GM12878 (cell line): ENCODE measurements around the gene GNAI2. TPM values are rescaled to one million over a fixed set of nuclear protein-coding genes. Genes with fewer than 3 reads are reported as not detected.

Experiments used
- ATF2 ChIP-seq: IDR thresholded peaks from 2 replicates; pipeline ENCODE4 v1.6.1; 2012; ENCODE audit warnings: low read length, inconsistent platforms
- BACH1 ChIP-seq: fragments of 450-650 bp; IDR thresholded peaks from 2 replicates; pipeline ENCODE4 v1.6.1; 2017; ENCODE audit warnings: mild to moderate bottlenecking, borderline replicate concordance
- DPF2 ChIP-seq: fragments of 450-650 bp; IDR thresholded peaks from 2 replicates; pipeline ENCODE4 v1.6.1; 2017; ENCODE audit warnings: mild to moderate bottlenecking
- E2F4 ChIP-seq: IDR thresholded peaks from 2 replicates; pipeline ENCODE4 v1.6.1; 2012; ENCODE audit warnings: low read depth, low read length, improper control_type of control experiment
- EGR1 ChIP-seq, 2 experiments: IDR thresholded peaks; 1 replicate in 1 of 2; 2 replicates in 1 of 2; pipeline ENCODE4 v1.6.1; 2011 to 2012; ENCODE audit warnings: low read depth in 2 of 2, low read length in 2 of 2, borderline replicate concordance in 1 of 2, mild to moderate bottlenecking in 1 of 2, moderate library complexity in 1 of 2
- EP300 ChIP-seq, 2 experiments: fragments of 150-350 bp in 1 of 2; IDR thresholded peaks; 2 replicates each; pipeline ENCODE4 v1.6.1; 2011 to 2012; ENCODE audit warnings: low read depth in 2 of 2, low read length in 2 of 2, borderline replicate concordance in 1 of 2, improper control_type of control experiment in 1 of 2, inconsistent platforms in 1 of 2; ENCODE audit not compliant: control insufficient read depth in 1 of 2
- ETV6 ChIP-seq, 2 experiments: fragments of 450-650 bp in 1 of 2; IDR thresholded peaks in 1 of 2; conservative IDR thresholded peaks in 1 of 2; 2 replicates each; pipeline ENCODE4 v1.6.1; 2014; ENCODE audit warnings: antibody characterized with exemption in 1 of 2, borderline replicate concordance in 1 of 2, low read depth in 1 of 2, mild to moderate bottlenecking in 1 of 2, moderate library complexity in 1 of 2
- MEF2A ChIP-seq: IDR thresholded peaks from 2 replicates; pipeline ENCODE4 v1.6.1; 2011; ENCODE audit warnings: low read depth, mild to moderate bottlenecking, low read length, moderate library complexity; ENCODE audit not compliant: insufficient read depth
- NBN ChIP-seq: fragments of 450-650 bp; IDR thresholded peaks from 2 replicates; pipeline ENCODE4 v1.6.1; 2016
- PKNOX1 ChIP-seq: fragments of 450-650 bp; IDR thresholded peaks from 2 replicates; pipeline ENCODE4 v1.6.1; 2016; ENCODE audit warnings: mild to moderate bottlenecking
- RAD21 ChIP-seq: IDR thresholded peaks from 2 replicates; pipeline ENCODE4 v1.6.1; 2011; ENCODE audit warnings: mild to moderate bottlenecking, low read depth, low read length, moderate library complexity; ENCODE audit not compliant: insufficient read depth
- REST ChIP-seq: IDR thresholded peaks from 2 replicates; pipeline ENCODE4 v1.6.1; 2012; ENCODE audit warnings: mild to moderate bottlenecking, low read depth, low read length
- SREBF2 ChIP-seq: IDR thresholded peaks from 2 replicates; pipeline ENCODE4 v1.6.1; 2012; ENCODE audit warnings: mild to moderate bottlenecking, low read length
- STAT1 ChIP-seq: fragments of 450-650 bp; conservative IDR thresholded peaks from 2 replicates; pipeline ENCODE4 v1.6.1; 2014; ENCODE audit warnings: antibody characterized with exemption, mild to moderate bottlenecking
- TAF1 ChIP-seq: IDR thresholded peaks from 2 replicates; pipeline ENCODE4 v1.6.1; 2011; ENCODE audit warnings: mild to moderate bottlenecking, low read depth, low read length, borderline replicate concordance
- ZBTB33 ChIP-seq: fragments of 450-650 bp; IDR thresholded peaks from 2 replicates; pipeline ENCODE4 v1.6.1; 2017; ENCODE audit warnings: mild to moderate bottlenecking
- ZNF24 ChIP-seq: fragments of 450-650 bp; IDR thresholded peaks from 2 replicates; pipeline ENCODE4 v1.6.1; 2017; ENCODE audit warnings: antibody characterized with exemption, mild to moderate bottlenecking
- polyA plus RNA-seq, 11 experiments: library from polyadenylated mRNA; depleted of rRNA in 4 of 11; unstranded in 6 of 11; stranded (reverse) in 5 of 11; fragments of >200 nt; fragmentation: Nextera tagmentation in 4 of 11; fragmentation: Illumina TruSeq in 1 of 11; extraction: Ambion mirVana in 4 of 11; extraction: Trizol in 1 of 11; gene quantifications; 1 replicate in 1 of 11; 2 replicates in 10 of 11; pipeline versions ENCODE4 v1.2.1 to v1.2.3, GENCODE V29; 2011 to 2016; ENCODE audit warnings: inconsistent platforms in 2 of 11, missing spikeins in 2 of 11, low read depth in 1 of 11
- total RNA-seq, 4 experiments: library from RNA; depleted of rRNA in 3 of 4; stranded (reverse); fragments of >200 nt in 3 of 4; fragmentation: Illumina TruSeq in 1 of 4; extraction: Trizol in 1 of 4; gene quantifications; 2 replicates each; pipeline versions ENCODE4 v1.2.1 to v1.2.3, GENCODE V29; 2013 to 2021

Gene GNAI2
- total and polyA plus RNA-seq, 10 of the 15 experiments (the other 5 are each of a cell fraction or from before 2014, with no cell fraction given): 5.0 to 346 (median 237) TPM

- TF ChIP-seq SREBF2 (no peak), RAD21 (peak; percentile 56; the same call in 1 of the 2 replicates), EGR1 (IDR thresholded peaks at IDR 0.05; ENCODE audit: borderline replicate concordance in 1 of 2, low read depth in 2 of 2, low read length in 2 of 2) (peak in 1 of 2 experiments; percentile 81; a peak in 1 of 3 replicates), EP300 (IDR thresholded peaks at IDR 0.05; ENCODE audit: borderline replicate concordance in 1 of 2, control insufficient read depth in 1 of 2, low read depth in 2 of 2, low read length in 2 of 2) (no peak), PKNOX1 (no peak), E2F4 (no peak), TAF1 (no peak), ZNF24 (0 out of 2 replicates have a peak, but pooled peaks have one; percentile 17), STAT1 (no peak), ETV6 (conservative IDR thresholded peaks at IDR 0.05 in 1 of 2, IDR thresholded peaks at IDR 0.05 in 1 of 2; ENCODE audit: borderline replicate concordance in 1 of 2, low read depth in 1 of 2) (no peak), MEF2A (0 out of 2 replicates have a peak, but pooled peaks have one; percentile 42), DPF2 (peak; percentile 37), ATF2 (peak; percentile 93), ZBTB33 (no peak), NBN (no peak), REST (no peak), BACH1 (peak; percentile 79)
Observed at GRCh38 chr3:50260027-50260941, 24.3 kb downstream of the GNAI2 start (continued).
